Measurements from ENCODE around the gene PLXNC1. TPM values are rescaled to one million over a fixed set of nuclear protein-coding genes. Genes with fewer than 3 reads are reported as not detected.

PLXNC1 gene
- total RNA-seq, 1 donor from 2014 or later: 8.3 TPM

DNA sequence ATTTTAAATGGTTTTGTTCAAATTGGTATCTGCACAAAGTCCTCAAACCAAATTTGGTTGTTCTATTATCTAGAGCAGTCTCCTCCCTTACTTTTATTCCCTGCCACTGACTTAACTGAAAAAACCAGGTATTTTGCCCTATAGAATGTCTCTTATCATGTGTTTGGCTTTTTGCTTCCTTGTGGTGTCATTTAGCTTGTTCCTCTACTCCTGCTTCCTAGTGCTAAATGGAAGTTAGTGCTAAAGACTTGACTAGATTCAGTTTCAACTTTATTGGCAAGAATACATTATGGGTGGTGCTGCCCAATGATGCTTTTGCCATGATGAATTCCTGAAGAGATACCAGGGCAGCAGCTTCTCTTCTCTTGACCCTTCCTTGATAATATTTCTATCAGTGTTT, 29.7 kb downstream of the PLXNC1 start:
- no peak for DNase-seq (ENCODE audit: extremely low spot score, unreplicated experiment)
- H3K36me3 Mint-ChIP-seq: no peaks in the 10 kb centered on the region
- peaks cover 2% of the 10 kb centered on the region for H3K4me1 Mint-ChIP-seq (ENCODE audit: unreplicated experiment)
- TF ChIP-seq, protein P1, sequence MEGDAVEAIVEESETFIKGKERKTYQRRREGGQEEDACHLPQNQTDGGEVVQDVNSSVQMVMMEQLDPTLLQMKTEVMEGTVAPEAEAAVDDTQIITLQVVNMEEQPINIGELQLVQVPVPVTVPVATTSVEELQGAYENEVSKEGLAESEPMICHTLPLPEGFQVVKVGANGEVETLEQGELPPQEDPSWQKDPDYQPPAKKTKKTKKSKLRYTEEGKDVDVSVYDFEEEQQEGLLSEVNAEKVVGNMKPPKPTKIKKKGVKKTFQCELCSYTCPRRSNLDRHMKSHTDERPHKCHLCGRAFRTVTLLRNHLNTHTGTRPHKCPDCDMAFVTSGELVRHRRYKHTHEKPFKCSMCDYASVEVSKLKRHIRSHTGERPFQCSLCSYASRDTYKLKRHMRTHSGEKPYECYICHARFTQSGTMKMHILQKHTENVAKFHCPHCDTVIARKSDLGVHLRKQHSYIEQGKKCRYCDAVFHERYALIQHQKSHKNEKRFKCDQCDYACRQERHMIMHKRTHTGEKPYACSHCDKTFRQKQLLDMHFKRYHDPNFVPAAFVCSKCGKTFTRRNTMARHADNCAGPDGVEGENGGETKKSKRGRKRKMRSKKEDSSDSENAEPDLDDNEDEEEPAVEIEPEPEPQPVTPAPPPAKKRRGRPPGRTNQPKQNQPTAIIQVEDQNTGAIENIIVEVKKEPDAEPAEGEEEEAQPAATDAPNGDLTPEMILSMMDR (conservative IDR thresholded peaks at IDR 0.05): no peak
- peaks cover 5% of the 10 kb centered on the region for H3K9me3 Mint-ChIP-seq
- H3K27me3 Mint-ChIP-seq: peaks cover 4% of the 10 kb centered on the region
- H3K27ac Mint-ChIP-seq: no peak overlapping the region
- no peak overlapping the region for H3K4me3 Mint-ChIP-seq

DNA sequence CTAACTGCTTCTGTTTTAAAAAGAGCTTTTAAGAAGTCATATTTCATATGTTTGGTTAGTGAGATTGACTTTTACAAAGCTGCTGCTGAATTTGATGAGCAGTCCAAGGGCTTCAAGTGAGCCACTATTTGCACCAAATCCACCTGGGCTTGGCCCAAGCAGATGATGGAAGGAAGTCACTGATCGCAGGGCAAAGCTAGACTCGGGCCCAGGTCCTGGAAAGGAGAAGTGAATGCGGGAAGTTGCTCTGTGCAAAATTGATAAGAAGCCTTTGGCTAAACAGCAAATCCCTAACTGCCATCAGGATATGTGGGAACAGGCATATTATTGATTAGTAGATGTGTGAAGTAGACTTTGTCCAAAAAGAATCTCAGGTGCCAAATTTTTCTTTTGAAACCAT, 30.5 kb downstream of the PLXNC1 start:
- Mint-ChIP-seq H3K27me3 (peaks cover 4% of the 10 kb centered on the region), H3K4me1 (ENCODE audit: unreplicated experiment) (peaks cover 10% of the 10 kb centered on the region), H3K27ac (no peak overlapping the region), H3K36me3 (no peaks in the 10 kb centered on the region), H3K9me3 (peaks cover 5% of the 10 kb centered on the region), H3K4me3 (no peak overlapping the region)
- DNase-seq (ENCODE audit: extremely low spot score, unreplicated experiment): no peak
- TF ChIP-seq, protein P1 (conservative IDR thresholded peaks at IDR 0.05): no peak

DNA sequence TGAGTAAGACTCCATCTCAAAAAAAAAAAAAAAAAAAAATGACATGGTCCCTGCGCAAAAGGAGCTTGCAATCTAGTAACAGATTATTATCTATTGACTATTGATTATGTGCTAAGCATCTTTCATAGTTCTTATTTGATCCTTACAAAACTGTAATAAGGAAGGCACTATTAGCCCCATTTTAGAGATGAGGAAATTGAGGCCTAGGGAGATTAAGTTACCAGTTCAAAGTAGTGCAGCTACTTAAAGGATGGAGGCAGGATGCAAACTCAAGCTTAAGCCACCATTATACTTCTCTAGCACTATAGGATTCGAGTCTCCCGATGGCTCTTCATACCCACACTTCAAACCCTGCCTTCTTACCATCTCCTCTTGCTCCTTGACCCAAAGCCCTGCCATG, 31.3 kb downstream of the PLXNC1 start:
- peaks cover 5% of the 10 kb centered on the region for H3K27me3 Mint-ChIP-seq
- no peak overlapping the region for H3K4me3 Mint-ChIP-seq
- H3K27ac Mint-ChIP-seq: no peak overlapping the region
- peaks cover 5% of the 10 kb centered on the region for H3K9me3 Mint-ChIP-seq
- no peaks in the 10 kb centered on the region for H3K36me3 Mint-ChIP-seq
- peaks cover 11% of the 10 kb centered on the region for H3K4me1 Mint-ChIP-seq (ENCODE audit: unreplicated experiment)
- TF ChIP-seq, protein P1 (conservative IDR thresholded peaks at IDR 0.05): no peak
- no peak for DNase-seq (ENCODE audit: extremely low spot score, unreplicated experiment)

DNA sequence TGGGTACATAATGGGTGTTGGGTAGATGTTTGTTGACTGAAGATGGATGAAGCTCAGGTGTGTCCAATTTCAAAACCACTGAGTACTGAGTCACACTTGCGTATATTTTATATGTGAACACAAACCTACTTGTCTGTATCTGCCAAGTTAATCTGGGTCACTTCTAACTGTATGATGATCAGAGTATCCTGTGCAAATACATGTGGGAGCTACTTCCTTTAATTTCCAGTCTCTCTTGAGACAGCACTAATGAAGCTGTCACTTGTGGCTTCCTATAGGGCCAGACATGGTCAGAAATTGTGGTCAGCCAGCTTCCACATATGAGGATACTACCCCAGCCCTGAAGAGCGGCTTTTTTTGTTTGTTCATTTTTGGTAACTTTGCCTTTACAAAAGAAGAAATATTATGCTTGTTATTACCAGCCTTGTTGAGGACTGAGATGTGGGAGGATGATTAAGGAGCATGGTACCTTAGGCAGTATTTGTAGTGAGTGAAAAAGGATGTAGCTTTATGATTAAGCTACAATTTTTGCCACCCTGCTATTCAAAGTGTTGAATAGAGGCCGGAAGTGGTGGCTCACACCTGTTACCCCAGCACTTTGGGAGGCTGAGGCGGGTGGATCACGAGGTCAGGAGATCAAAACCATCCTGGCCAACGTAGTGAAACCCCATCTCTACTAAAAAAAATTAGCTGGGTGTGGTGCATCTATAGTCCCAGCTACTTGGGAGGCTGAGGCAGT, 32.4 kb downstream of the PLXNC1 start:
- Mint-ChIP-seq H3K4me3 (no peak overlapping the region), H3K27me3 (peaks cover 9% of the 10 kb centered on the region), H3K36me3 (no peaks in the 10 kb centered on the region), H3K9me3 (peaks cover 5% of the 10 kb centered on the region), H3K4me1 (ENCODE audit: unreplicated experiment) (peaks cover 11% of the 10 kb centered on the region), H3K27ac (no peak overlapping the region)
- TF ChIP-seq, protein P1 (conservative IDR thresholded peaks at IDR 0.05): no peak
- no peak for DNase-seq (ENCODE audit: extremely low spot score, unreplicated experiment)

DNA sequence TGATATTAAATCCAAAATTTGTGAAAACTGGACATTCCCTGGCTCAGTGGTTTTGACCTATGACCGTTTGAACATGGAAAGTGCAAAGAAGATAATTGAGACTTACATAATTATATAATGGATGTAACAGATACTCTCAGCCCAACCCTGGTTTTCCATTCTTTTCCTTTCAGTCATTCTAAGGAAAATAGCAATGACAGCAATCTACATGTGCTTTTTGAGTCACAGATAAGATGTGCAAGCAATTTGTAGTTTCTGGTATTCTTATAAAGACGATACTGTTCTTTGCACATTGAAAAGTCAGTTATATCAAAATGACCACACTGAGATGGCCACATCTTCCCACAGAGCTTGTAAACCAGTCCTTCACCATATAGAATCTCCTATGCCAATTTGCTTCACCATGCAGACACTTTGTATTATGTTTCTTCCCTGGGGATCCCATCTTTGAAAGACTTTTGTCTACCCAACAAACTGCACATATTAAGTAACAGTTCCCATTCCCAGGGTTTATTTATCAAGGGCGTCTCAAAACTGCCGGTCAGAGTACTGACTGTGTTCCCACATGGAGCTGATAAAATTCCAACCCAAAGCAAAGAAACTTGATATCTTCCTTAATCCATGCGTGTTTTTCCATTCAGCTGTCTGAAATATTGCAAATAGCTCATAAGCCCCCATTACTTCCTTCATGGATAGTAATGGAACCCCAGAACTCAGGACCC, 34.8 kb downstream of the PLXNC1 start:
- DNase-seq (ENCODE audit: extremely low spot score, unreplicated experiment): no peak
- peaks cover 2% of the 10 kb centered on the region for H3K9me3 Mint-ChIP-seq
- peak overlapping the region; percentile 30 for H3K27ac Mint-ChIP-seq
- TF ChIP-seq, protein P1 (conservative IDR thresholded peaks at IDR 0.05): no peak
- H3K27me3 Mint-ChIP-seq: peaks cover 12% of the 10 kb centered on the region
- no peaks in the 10 kb centered on the region for H3K36me3 Mint-ChIP-seq
- H3K4me1 Mint-ChIP-seq (ENCODE audit: unreplicated experiment): peaks cover 11% of the 10 kb centered on the region
- peak overlapping the region; percentile 14 for H3K4me3 Mint-ChIP-seq
